ENCODE measurements around the gene DAPK2.

The DAPK2 gene

DNA sequence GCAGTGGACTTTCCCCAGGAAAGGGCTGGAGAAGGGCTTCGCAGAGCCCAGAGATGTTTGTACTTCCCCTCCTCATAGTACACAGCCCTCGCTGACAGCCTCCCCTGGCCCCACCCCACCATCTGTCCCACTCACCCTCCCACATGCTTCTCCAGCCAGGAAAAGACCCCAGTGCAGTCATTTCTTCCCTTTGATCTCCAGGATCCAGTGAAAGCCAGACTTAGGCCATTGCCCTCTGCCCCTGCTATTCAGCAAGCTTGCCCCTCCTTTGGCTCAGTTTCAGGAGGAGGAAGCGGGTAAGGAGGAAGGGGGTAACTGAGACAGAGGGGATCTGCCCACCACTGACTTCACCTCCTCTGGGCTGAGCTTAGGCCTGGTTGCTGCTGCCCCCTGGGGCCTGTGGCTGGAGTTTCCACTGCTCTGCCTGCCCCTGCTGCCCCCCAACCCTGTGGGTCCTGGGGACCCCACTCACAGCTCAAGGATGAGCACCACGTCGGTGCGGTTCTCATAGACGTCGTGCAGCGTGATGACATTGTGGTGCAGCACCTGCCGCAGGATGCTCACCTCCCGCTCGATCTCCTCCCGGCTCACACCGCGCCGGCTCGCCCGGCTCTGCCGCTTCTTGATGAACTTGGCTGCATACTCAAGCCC lies 63.1 kb downstream of the DAPK2 start:
- Mint-ChIP-seq H3K36me3 (ENCODE audit: insufficient read depth) (no peaks in the 10 kb centered on the region), H3K4me1 (no peaks in the 10 kb centered on the region), H3K27me3 (no peaks in the 10 kb centered on the region), H3K9me3 (no peaks in the 10 kb centered on the region), H3K4me3 (no peak overlapping the region), H3K27ac (ENCODE audit: low read depth) (no peak overlapping the region)
- DNase-seq (ENCODE audit: low spot score in 2 of 2) (no peak), ATAC-seq (replicated peaks; ENCODE audit: extremely low read depth, poor library complexity, severe bottlenecking) (no peak)

DNA sequence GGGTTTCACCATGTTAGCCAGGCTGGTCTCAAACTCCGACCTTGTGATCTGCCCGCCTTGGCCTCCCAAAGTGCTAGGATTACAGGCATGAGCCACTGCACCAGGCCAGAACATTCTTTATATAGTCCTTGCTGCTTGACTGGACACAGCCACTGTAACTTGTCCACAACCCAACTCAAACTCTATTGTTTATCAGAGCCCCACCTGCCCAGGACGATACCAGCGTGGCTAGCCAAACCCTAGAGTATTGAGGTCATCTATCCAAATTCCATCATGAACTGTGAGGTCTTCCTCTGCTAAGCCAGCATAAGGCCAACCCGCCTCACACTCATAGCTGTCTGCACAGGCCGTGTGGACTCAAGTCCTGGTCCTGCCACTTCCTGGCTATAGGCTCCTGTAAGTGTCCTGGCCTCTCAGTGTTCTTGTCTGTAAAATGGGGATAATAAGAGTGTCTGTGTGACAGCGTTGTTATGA lies 63.9 kb downstream of the DAPK2 start:
- Mint-ChIP-seq H3K27me3 (no peaks in the 10 kb centered on the region), H3K36me3 (ENCODE audit: insufficient read depth) (no peaks in the 10 kb centered on the region), H3K4me1 (no peaks in the 10 kb centered on the region), H3K27ac (ENCODE audit: low read depth) (no peak overlapping the region), H3K4me3 (no peak overlapping the region), H3K9me3 (no peaks in the 10 kb centered on the region)
- ATAC-seq (replicated peaks; ENCODE audit: extremely low read depth, poor library complexity, severe bottlenecking) = no peak
- no peak for DNase-seq (ENCODE audit: low spot score in 2 of 2)

DNA sequence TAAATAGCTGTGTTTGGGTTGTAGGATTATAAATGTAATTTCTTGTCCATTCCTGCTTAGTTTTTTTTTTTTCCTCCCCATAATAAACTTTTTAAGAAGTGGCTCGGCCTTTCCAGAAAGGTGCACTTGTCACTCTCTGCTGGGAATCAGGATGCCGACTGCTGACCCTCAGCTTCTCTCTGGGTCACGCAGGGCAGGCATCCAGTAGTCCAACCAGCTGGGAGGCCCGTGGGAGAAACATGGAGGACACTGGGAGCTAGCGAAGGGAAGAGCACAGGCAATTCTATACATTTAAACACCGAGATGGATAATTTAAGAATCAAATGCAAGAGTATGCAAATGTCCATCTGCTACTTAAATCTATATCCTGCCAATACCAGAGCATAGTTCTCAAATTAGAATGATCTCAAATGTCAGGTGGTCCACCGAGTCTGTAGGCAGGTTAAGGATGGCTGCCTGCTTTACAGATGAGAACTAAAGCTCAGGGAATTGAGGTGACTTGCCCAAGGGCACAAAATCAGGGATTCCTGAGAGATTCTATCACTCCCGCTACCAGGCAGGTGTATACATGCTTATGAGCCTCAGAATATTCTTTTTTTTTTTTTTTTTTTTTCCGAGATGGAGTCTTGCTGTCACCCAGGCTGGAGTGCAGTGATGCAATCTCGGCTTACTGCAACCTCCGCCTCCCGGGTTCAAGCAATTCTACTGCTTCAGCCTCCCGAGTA lies 64.5 kb downstream of the DAPK2 start:
- no peak overlapping the region for H3K27ac Mint-ChIP-seq (ENCODE audit: low read depth)
- H3K4me3 Mint-ChIP-seq = no peak overlapping the region
- no peaks in the 10 kb centered on the region for H3K36me3 Mint-ChIP-seq (ENCODE audit: insufficient read depth)
- no peaks in the 10 kb centered on the region for H3K27me3 Mint-ChIP-seq
- DNase-seq (ENCODE audit: low spot score in 2 of 2) (no peak), ATAC-seq (replicated peaks; ENCODE audit: extremely low read depth, poor library complexity, severe bottlenecking) (no peak)
- H3K9me3 Mint-ChIP-seq = no peaks in the 10 kb centered on the region
- H3K4me1 Mint-ChIP-seq = no peaks in the 10 kb centered on the region

DNA sequence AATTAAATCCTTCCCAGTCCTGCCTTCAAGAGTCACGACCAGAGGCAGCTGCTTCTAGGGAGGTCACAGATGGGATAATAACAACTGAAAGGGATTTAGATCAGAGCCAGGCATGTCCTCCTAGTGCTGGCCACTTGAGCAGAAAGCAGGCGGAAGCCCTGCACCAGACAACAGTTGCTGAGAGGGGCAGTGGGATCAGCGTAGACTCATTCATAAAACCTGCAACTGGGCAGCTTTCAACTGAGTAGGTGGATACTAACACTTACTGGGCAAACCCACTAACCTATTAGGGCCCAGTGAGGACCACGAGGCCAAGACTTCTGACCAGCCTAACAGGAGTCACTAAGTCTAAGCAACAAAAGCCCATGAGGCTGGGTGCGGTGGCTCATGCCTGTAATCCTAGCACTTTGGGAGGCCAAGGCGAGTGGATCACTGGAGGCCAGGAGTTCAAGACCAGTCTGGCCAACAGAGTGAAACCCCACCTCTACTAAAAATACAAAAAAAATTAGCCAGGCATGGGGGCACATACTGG lies 67.0 kb downstream of the DAPK2 start:
- ATAC-seq (replicated peaks; ENCODE audit: extremely low read depth, poor library complexity, severe bottlenecking) (no peak), DNase-seq (ENCODE audit: low spot score in 2 of 2) (no peak)
- Mint-ChIP-seq H3K36me3 (ENCODE audit: insufficient read depth) (no peaks in the 10 kb centered on the region), H3K27ac (ENCODE audit: low read depth) (no peak overlapping the region), H3K9me3 (no peaks in the 10 kb centered on the region), H3K4me3 (no peak overlapping the region), H3K4me1 (no peaks in the 10 kb centered on the region), H3K27me3 (no peaks in the 10 kb centered on the region)

DNA sequence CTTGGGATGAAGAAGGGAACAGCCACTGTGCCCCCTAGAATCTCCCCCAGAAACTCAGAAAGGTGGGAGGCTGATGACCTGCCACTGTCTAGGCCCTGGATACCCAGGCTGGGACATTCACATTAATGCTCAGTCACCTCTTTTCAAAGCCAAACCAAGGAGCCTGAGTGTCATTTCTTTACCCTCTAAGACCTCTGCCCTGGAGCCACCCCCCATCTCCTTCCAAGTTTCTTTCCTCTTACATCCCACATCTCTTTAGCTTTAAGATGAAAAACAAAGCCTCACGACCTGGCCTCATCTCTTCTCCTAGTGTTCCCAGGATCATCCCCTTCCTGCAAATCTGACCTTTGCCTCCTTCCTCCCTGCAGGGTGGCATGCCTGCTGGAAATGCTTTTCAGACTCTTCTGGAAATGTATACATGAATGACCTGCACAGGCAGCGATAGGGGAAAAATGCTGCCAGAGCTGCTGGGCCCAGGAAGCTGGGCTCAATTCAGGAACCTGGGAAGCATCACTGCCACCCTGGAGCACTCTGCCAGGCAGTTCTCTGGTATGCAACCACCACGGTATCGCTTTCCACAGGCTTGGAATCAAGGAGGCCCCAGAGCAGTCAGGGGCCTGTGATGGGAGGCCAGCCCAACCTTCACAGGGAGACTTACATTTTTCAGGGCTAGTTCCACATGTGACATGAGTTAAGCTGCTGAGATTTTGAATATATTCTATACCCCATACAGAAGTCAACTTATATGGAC lies 67.6 kb downstream of the DAPK2 start:
- Mint-ChIP-seq H3K27ac (ENCODE audit: low read depth) (peak overlapping the region; percentile 78), H3K4me3 (no peak overlapping the region)

DNA sequence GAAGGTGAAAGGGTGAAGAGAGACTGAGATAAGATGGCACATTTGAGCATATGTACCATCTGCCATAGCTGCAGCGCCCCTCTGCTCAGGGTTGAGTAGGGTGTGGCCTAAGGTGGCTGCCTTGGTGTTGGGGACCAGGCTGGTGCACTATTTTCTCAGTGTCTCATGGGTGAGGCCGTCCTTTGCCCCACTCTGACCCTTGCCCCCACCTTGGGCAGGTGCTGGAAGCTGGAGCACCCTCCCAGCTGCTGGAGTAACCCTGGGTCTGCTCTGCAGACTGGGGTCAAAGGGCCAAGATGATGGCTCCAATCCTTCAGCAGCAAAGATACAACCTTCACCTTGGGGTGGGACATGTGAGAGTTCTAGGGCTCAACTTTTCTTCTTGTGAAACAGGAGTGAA lies 69.2 kb downstream of the DAPK2 start:
- no peaks in the 10 kb centered on the region for H3K9me3 Mint-ChIP-seq
- DNase-seq (ENCODE audit: low spot score in 2 of 2) (no peak), ATAC-seq (replicated peaks; ENCODE audit: extremely low read depth, poor library complexity, severe bottlenecking) (no peak)
- no peak overlapping the region for H3K27ac Mint-ChIP-seq (ENCODE audit: low read depth)
- no peak overlapping the region for H3K4me3 Mint-ChIP-seq
- H3K4me1 Mint-ChIP-seq = peaks cover 5% of the 10 kb centered on the region
- no peaks in the 10 kb centered on the region for H3K36me3 Mint-ChIP-seq (ENCODE audit: insufficient read depth)
- no peaks in the 10 kb centered on the region for H3K27me3 Mint-ChIP-seq

More for the DNA sequence above, 67.6 kb downstream of the DAPK2 start:
- Mint-ChIP-seq H3K9me3 (no peaks in the 10 kb centered on the region), H3K36me3 (ENCODE audit: insufficient read depth) (no peaks in the 10 kb centered on the region), H3K27me3 (no peaks in the 10 kb centered on the region), H3K4me1 (no peaks in the 10 kb centered on the region)
- DNase-seq (ENCODE audit: low spot score in 2 of 2) (no peak), ATAC-seq (replicated peaks; ENCODE audit: extremely low read depth, poor library complexity, severe bottlenecking) (no peak)

DNA sequence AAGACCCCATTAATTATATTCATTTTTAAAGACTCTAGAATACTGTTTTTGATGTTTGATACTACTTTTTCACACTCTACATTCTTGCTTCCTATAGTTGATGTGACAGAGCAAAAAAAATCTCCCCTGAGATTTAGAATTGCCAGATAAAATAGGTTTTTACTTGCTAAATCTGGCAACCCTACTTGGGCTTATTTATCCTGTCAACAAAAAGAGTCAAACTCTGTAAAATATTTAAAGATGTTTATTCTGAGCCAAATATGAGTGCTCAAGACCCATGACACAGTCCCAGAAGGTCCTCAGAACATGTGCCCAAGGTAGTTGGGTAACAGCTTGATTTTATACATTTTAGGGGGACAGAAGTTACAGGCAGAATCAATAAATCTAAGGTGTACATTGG lies 72.3 kb downstream of the DAPK2 start:
- ATAC-seq (replicated peaks; ENCODE audit: extremely low read depth, poor library complexity, severe bottlenecking) = no peak

DNA sequence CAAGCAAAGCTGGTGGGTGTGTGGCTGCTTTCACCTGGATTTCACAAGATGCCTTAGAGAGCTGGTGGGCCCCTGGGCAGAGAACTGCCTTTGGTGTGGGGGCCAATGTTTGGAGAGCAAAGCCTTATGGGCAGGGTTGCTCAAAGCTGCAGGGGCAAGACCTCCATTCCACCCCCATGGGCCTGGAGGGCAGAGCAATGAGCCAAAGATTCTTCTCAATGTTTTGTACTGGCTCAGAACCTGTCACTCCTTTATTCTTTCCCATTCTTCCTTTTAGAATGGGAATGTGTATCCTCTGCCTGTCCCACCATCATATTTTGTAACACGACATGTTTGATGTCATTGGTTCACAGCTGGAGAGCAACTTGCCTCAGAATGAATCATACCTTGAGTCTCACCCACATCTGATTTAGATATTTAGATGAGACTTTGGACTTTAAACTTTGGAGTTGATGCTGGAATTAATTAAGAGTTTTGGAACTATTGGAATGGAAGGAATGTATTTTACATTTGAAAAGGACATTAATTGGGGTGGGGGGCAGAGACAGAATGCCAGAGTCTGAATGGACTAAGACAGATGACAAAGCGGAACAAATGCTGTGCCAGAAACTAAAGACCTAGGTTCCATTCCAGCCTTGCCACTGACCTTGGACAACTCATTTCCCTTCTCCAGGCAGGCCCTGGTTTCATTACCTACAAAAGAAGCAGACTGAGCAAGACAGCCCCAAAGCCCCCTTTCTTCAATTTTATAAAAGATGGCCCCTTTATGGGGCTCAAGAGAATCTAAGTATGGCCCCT lies 72.9 kb downstream of the DAPK2 start:
- DNase-seq (ENCODE audit: low spot score in 2 of 2) (no peak), ATAC-seq (replicated peaks; ENCODE audit: extremely low read depth, poor library complexity, severe bottlenecking) (no peak)
- Mint-ChIP-seq H3K4me3 (no peak overlapping the region), H3K4me1 (peaks cover 40% of the 10 kb centered on the region), H3K27me3 (no peaks in the 10 kb centered on the region), H3K27ac (ENCODE audit: low read depth) (no peak overlapping the region), H3K36me3 (ENCODE audit: insufficient read depth) (no peaks in the 10 kb centered on the region), H3K9me3 (no peaks in the 10 kb centered on the region)

More for the DNA sequence above, 72.3 kb downstream of the DAPK2 start:
- no peak for DNase-seq (ENCODE audit: low spot score in 2 of 2)
- no peaks in the 10 kb centered on the region for H3K36me3 Mint-ChIP-seq (ENCODE audit: insufficient read depth)
- H3K4me1 Mint-ChIP-seq = peaks cover 34% of the 10 kb centered on the region
- no peak overlapping the region for H3K27ac Mint-ChIP-seq (ENCODE audit: low read depth)
- H3K9me3 Mint-ChIP-seq = no peaks in the 10 kb centered on the region
- no peak overlapping the region for H3K4me3 Mint-ChIP-seq
- H3K27me3 Mint-ChIP-seq = no peaks in the 10 kb centered on the region

DNA sequence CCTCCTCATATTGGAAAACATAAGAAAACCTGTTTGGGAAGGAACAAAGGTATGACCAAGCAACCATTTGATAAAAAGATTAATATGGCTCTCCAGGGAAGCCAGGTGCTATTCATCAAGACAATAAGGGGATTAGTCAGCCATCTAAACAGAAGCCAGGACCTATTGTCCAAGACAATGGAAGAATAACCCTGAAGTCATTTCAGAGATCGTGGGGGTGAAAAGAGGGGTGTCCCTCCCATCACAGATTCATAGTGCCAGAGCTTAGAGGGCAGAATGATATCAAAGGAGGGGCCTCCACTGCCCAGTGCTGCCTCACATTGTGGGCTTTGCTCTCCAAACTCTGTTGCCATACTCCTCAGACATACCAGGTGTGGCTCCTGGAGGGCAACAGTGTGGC lies 73.5 kb downstream of the DAPK2 start:
- no peak for ATAC-seq (replicated peaks; ENCODE audit: extremely low read depth, poor library complexity, severe bottlenecking)
- H3K9me3 Mint-ChIP-seq = no peaks in the 10 kb centered on the region
- H3K4me3 Mint-ChIP-seq = no peak overlapping the region
- H3K27ac Mint-ChIP-seq (ENCODE audit: low read depth) = peak overlapping the region; percentile 92
- peaks cover 42% of the 10 kb centered on the region for H3K4me1 Mint-ChIP-seq
- no peaks in the 10 kb centered on the region for H3K36me3 Mint-ChIP-seq (ENCODE audit: insufficient read depth)
- H3K27me3 Mint-ChIP-seq = no peaks in the 10 kb centered on the region
- DNase-seq (ENCODE audit: low spot score in 2 of 2) = no peak

DNA sequence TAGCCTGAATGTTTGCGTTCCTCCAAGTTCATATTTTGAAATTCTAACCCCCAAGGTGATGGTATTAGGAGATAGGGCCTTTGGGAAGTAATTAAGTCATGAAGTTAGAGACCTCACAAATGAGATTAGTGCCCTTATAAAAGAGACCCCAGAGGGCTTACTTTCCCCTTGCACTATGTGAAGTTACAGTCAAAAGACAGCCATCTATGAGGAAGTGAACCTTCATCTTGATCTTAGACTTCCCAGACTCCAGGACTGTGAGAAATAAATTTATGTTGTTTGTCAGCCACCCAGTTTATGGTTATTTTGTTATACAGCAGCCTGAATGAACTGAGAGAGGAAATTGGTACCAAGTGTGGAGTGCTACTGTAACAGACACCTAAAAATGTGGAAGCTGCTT lies 74.4 kb downstream of the DAPK2 start:
- Mint-ChIP-seq H3K4me3 (no peak overlapping the region), H3K9me3 (no peaks in the 10 kb centered on the region), H3K36me3 (ENCODE audit: insufficient read depth) (no peaks in the 10 kb centered on the region), H3K27ac (ENCODE audit: low read depth) (peak overlapping the region; percentile 92), H3K4me1 (peaks cover 42% of the 10 kb centered on the region), H3K27me3 (no peaks in the 10 kb centered on the region)
- DNase-seq (ENCODE audit: low spot score in 2 of 2) = no peak
- no peak for ATAC-seq (replicated peaks; ENCODE audit: extremely low read depth, poor library complexity, severe bottlenecking)

DNA sequence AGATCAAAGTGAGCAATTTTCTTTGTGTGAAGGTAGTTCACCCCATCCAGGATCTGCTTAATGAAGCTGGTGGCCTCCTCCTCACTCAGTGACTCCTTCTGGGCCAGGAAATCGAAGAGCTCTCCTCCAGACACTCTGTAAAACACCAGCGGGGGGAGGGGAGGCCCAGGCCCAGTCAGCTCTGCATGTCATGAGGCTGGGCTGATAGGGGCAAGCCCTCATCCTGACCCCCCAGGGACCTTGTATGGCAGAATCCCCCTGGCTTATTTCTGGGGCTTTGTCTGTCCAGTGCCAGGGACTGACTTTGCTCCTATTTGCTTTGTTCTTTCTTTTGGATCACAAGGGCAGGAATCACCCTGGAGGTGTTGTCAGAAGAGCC lies 74.9 kb downstream of the DAPK2 start:
- peak in 1 of 2 donors; percentile 10 for DNase-seq (ENCODE audit: low spot score in 2 of 2)
- H3K36me3 Mint-ChIP-seq (ENCODE audit: insufficient read depth) = no peaks in the 10 kb centered on the region

More for the DNA sequence above, 74.9 kb downstream of the DAPK2 start:
- Mint-ChIP-seq H3K27me3 (no peaks in the 10 kb centered on the region), H3K27ac (ENCODE audit: low read depth) (peak overlapping the region; percentile 92), H3K4me3 (peak overlapping the region; percentile 26), H3K4me1 (peaks cover 42% of the 10 kb centered on the region), H3K9me3 (no peaks in the 10 kb centered on the region)
- ATAC-seq (replicated peaks; ENCODE audit: extremely low read depth, poor library complexity, severe bottlenecking) = peak; percentile 84
